CD4-positive, alpha-beta memory T cell (primary cell): ENCODE data around the gene CIDEB. TPM values are rescaled to one million over a fixed set of nuclear protein-coding genes. Genes with fewer than 3 reads are reported as not detected.
A peak's percentile ranks its signal among the peaks of the same experiment; 100 is the strongest.

Source experiments
- CTCF ChIA-PET: fragments of 350-600 bp; sonication (Branson Sonifier 250); formaldehyde crosslinking; loops from one replicate; lab custom pipeline; 2021; ENCODE audit warnings: inconsistent platforms; ENCODE audit not compliant: partially characterized antibody; lab: Charles Lee
- POLR2A ChIA-PET: fragments of 350-600 bp; sonication (Branson Sonifier 250); formaldehyde crosslinking; loops from one replicate; lab custom pipeline; 2021; ENCODE audit not compliant: partially characterized antibody; lab: Charles Lee
- DNase-seq, 5 donors: peaks; one replicate each; pipeline versions ENCODE4 v3.0.0 to v3.0.0-alpha.2; 2020 to 2022; ENCODE audit warnings: mixed read lengths in 1 of 5
- H3K27ac ChIP-seq: one replicate; pipeline ENCODE4 v1.7.0; 2013; ENCODE audit warnings: low read depth, low read length
- H3K27me3 ChIP-seq: 2 replicates; pipeline ENCODE4 v1.7.0; 2013; ENCODE audit warnings: mild to moderate bottlenecking, low read length, moderate library complexity; ENCODE audit not compliant: insufficient read depth
- H3K36me3 ChIP-seq: 2 replicates; pipeline ENCODE4 v1.7.0; 2013; ENCODE audit warnings: mild to moderate bottlenecking, low read length, moderate library complexity; ENCODE audit not compliant: insufficient read depth
- H3K4me1 ChIP-seq: 2 replicates; pipeline ENCODE4 v1.7.0; 2013; ENCODE audit warnings: mild to moderate bottlenecking, low read length, moderate library complexity; ENCODE audit not compliant: insufficient read depth
- H3K4me3 ChIP-seq, 2 donors: one replicate each; pipeline ENCODE4 v1.7.0; 2013; ENCODE audit warnings: low read length in 2 of 2, mild to moderate bottlenecking in 1 of 2
- H3K9me3 ChIP-seq, 2 donors: one replicate each; pipeline ENCODE4 v1.7.0; 2013; ENCODE audit warnings: low read length in 2 of 2, control low read depth in 1 of 2; ENCODE audit not compliant: control insufficient read depth in 1 of 2
- H3K27ac Mint-ChIP-seq, 7 donors: one replicate each; pipeline ENCODE4 v1.8.0; 2020 to 2021; ENCODE audit warnings: mixed read lengths in 7 of 7, mild to moderate bottlenecking in 6 of 7, inconsistent platforms in 3 of 7, moderate library complexity in 3 of 7
- H3K27me3 Mint-ChIP-seq, 2 donors: one replicate each; pipeline ENCODE4 v1.8.0; 2020 to 2021; ENCODE audit warnings: mixed read lengths in 2 of 2
- H3K36me3 Mint-ChIP-seq, 2 donors: one replicate each; pipeline ENCODE4 v1.8.0; 2020 to 2021; ENCODE audit warnings: mixed read lengths in 2 of 2, inconsistent platforms in 1 of 2, mild to moderate bottlenecking in 1 of 2
- H3K4me1 Mint-ChIP-seq, 4 donors: one replicate each; pipeline ENCODE4 v1.8.0; 2020 to 2021; ENCODE audit warnings: mixed read lengths in 4 of 4, mild to moderate bottlenecking in 1 of 4
- H3K4me3 Mint-ChIP-seq, 8 donors: one replicate each; pipeline ENCODE4 v1.8.0; 2020 to 2021; ENCODE audit warnings: mixed read lengths in 8 of 8, mild to moderate bottlenecking in 7 of 8, moderate library complexity in 6 of 8, inconsistent platforms in 3 of 8
- H3K9me3 Mint-ChIP-seq, 8 donors: one replicate each; pipeline ENCODE4 v1.8.0; 2020 to 2021; ENCODE audit warnings: mixed read lengths in 8 of 8, mild to moderate bottlenecking in 5 of 8, inconsistent platforms in 3 of 8, moderate library complexity in 1 of 8
- intact Hi-C: fragments of 100-400 bp; cut with micrococcal nuclease; formaldehyde crosslinking; loops from one replicate; pipeline ENCODE4 v1.15.1; 2023
- polyA plus RNA-seq, 2 donors: library from polyadenylated mRNA; unstranded; fragments of 300-500 nt; fragmentation: Illumina TruSeq; gene quantifications; one replicate each; pipeline ENCODE4 v1.2.3, GENCODE V29; 2021
- total RNA-seq, 2 experiments: library from RNA; stranded (reverse); gene quantifications; one replicate each; pipeline ENCODE4 v1.2.3, GENCODE V29; 2021

The CIDEB gene
- total and polyA plus RNA-seq, 4 experiments from 2014 or later, result 17.2 to 26.0 (median 23.3) TPM

- Histone ChIP-seq H3K4me1 (peaks cover 66% of the 10 kb centered on the region), H3K36me3 (peaks cover 18% of the 10 kb centered on the region), H3K27me3 (peaks cover 11% of the 10 kb centered on the region), H3K4me3 (peak within 1 kb of the TSS in 1 of 2 donors; percentile 41), H3K27ac (no peak within 1 kb of the TSS), H3K9me3 (no peaks in the 10 kb centered on the region)
- Mint-ChIP-seq H3K27me3 (peaks cover 6 to 13% of the 10 kb centered on the region in 2 donors), H3K4me1 (peaks cover 39 to 87% (median 60%) of the 10 kb centered on the region in 4 donors), H3K9me3 (peaks cover 0 to 5% (median 0%) of the 10 kb centered on the region in 8 donors), H3K27ac (peak within 1 kb of the TSS in 5 of 7 donors; percentile 24 to 86 (median 62)), H3K4me3 (peak within 1 kb of the TSS; percentile 41 to 93 (median 64)), H3K36me3 (peaks cover 30 to 32% of the 10 kb centered on the region in 2 donors)
- peak in 3 of 5 donors; percentile 33 to 38 (median 33) for DNase-seq
- ChIA-PET CTCF (interaction anchor here (0.6 to 23.0 kb wide), 13 partner anchors 11 to 376 kb away, joined by 3 to 791 read pairs (median 11); partner anchors contain the start of genes CBLN3, CIDEB, KHNYN and LTB4R), POLR2A (interaction anchor here (1.0 to 12.5 kb wide), 7 partner anchors 22 to 121 kb away, joined by 4 to 361 read pairs (median 42); partner anchors contain the start of genes CBLN3, CHMP4A, CIDEB and KHNYN)
- intact Hi-C loops, result no loop called here
Observed at GRCh38 chr14:24334431-24335291, 26.9 kb upstream of the CIDEB start, which contains the start of gene ADCY4. TSS of gene ADCY4 (minus strand) at chr14:24335071. CDS start at chr14:24334652, 419 bp downstream.

GRCh38 chr14:24332268-24332993 lies 24.7 kb upstream of the CIDEB start:
- ChIA-PET POLR2A (interaction anchor here (0.6 to 12.5 kb wide), 20 partner anchors 9 to 196 kb away, joined by 3 to 361 read pairs (median 5); partner anchors contain the start of genes CBLN3, CIDEB, DHRS1 and IPO4), CTCF (interaction anchor here (0.7 to 23.0 kb wide), 40 partner anchors 9 to 274 kb away, joined by 3 to 791 read pairs (median 8); partner anchors contain the start of genes CBLN3, CHMP4A, CIDEB and KHNYN)
- H3K4me3 Mint-ChIP-seq, result peak overlapping the region; percentile 76 to 93 (median 87)
- H3K36me3 Mint-ChIP-seq, result peaks cover 16 to 20% of the 10 kb centered on the region in 2 donors
- peak; percentile 89 to 92 (median 90) for DNase-seq
- H3K9me3 ChIP-seq, result no peaks in the 10 kb centered on the region
- H3K27me3 ChIP-seq, result peaks cover 11% of the 10 kb centered on the region
- H3K27ac Mint-ChIP-seq, result peak overlapping the region; percentile 65 to 98 (median 86)
- intact Hi-C loops, result loop anchor here (1.0 kb wide), 6 partner anchors 21 to 274 kb away; partner anchors contain the start of genes DHRS1, LTB4R, MDP1 and NOP9
- peaks cover 8% of the 10 kb centered on the region for H3K36me3 ChIP-seq
- peaks cover 6 to 13% of the 10 kb centered on the region in 2 donors for H3K27me3 Mint-ChIP-seq
- H3K4me1 ChIP-seq, result peaks cover 64% of the 10 kb centered on the region
- H3K4me1 Mint-ChIP-seq, result peaks cover 40 to 91% (median 59%) of the 10 kb centered on the region in 4 donors
- H3K4me3 ChIP-seq, result peak overlapping the region; percentile 24 to 51
- no peak overlapping the region for H3K27ac ChIP-seq
- peaks cover 0 to 5% (median 0%) of the 10 kb centered on the region in 8 donors for H3K9me3 Mint-ChIP-seq

GRCh38 chr14:24331731-24332267 lies 24.0 kb upstream of the CIDEB start:
- ChIA-PET POLR2A (interaction anchor here (0.7 to 12.5 kb wide), 10 partner anchors 10 to 107 kb away, joined by 3 to 361 read pairs (median 6); partner anchors contain the start of genes CBLN3, CIDEB, DHRS1 and KHNYN), CTCF (interaction anchor here (0.7 to 23.0 kb wide), 24 partner anchors 8 to 185 kb away, joined by 3 to 791 read pairs (median 10); partner anchors contain the start of genes CBLN3, CHMP4A, CIDEB and KHNYN)
- H3K4me1 ChIP-seq, result peaks cover 69% of the 10 kb centered on the region
- H3K4me3 ChIP-seq, result no peak overlapping the region
- Mint-ChIP-seq H3K27ac (peak overlapping the region; percentile 65 to 98 (median 86)), H3K9me3 (peaks cover 0 to 5% (median 0%) of the 10 kb centered on the region in 8 donors), H3K27me3 (peaks cover 7 to 13% of the 10 kb centered on the region in 2 donors), H3K4me1 (peaks cover 42 to 92% (median 61%) of the 10 kb centered on the region in 4 donors), H3K36me3 (peaks cover 10 to 14% of the 10 kb centered on the region in 2 donors), H3K4me3 (peak overlapping the region; percentile 76 to 93 (median 87))
- intact Hi-C loops, result loop anchor here (1.0 kb wide), 6 partner anchors 20 to 273 kb away; partner anchors contain the start of genes DHRS1, LTB4R, MDP1 and NOP9
- no peak for DNase-seq
- H3K36me3 ChIP-seq, result peaks cover 4% of the 10 kb centered on the region
- peaks cover 11% of the 10 kb centered on the region for H3K27me3 ChIP-seq
- H3K27ac ChIP-seq, result no peak overlapping the region
- H3K9me3 ChIP-seq, result no peaks in the 10 kb centered on the region

- CTCF ChIA-PET, result interaction anchor here (2.3 to 23.0 kb wide), 6 partner anchors 10 to 101 kb away, joined by 6 to 791 read pairs (median 41); partner anchors contain the start of genes CBLN3, CIDEB, KHNYN and LTB4R
- H3K4me3 ChIP-seq, result no peak overlapping the region
- Mint-ChIP-seq H3K27me3 (peaks cover 7 to 13% of the 10 kb centered on the region in 2 donors), H3K4me3 (peak overlapping the region in 1 of 8 donors; percentile 8), H3K9me3 (peaks cover 0 to 5% (median 0%) of the 10 kb centered on the region in 8 donors), H3K27ac (peak overlapping the region in 4 of 7 donors; percentile 69 to 86 (median 78)), H3K36me3 (peaks cover 4 to 7% of the 10 kb centered on the region in 2 donors), H3K4me1 (peaks cover 42 to 87% (median 61%) of the 10 kb centered on the region in 4 donors)
- no peaks in the 10 kb centered on the region for H3K36me3 ChIP-seq
- H3K27ac ChIP-seq, result no peak overlapping the region
- POLR2A ChIA-PET, result interaction anchor here (0.7 to 12.5 kb wide), 6 partner anchors 8 to 108 kb away, joined by 3 to 361 read pairs (median 58); partner anchors contain the start of genes CBLN3, KHNYN, LTB4R and LTB4R2
- H3K9me3 ChIP-seq, result no peaks in the 10 kb centered on the region
- H3K4me1 ChIP-seq, result peaks cover 69% of the 10 kb centered on the region
- DNase-seq, result no peak
- intact Hi-C loops, result no loop called here
- peaks cover 11% of the 10 kb centered on the region for H3K27me3 ChIP-seq
Observed at GRCh38 chr14:24330973-24331674, 23.3 kb upstream of the CIDEB start.

- H3K27me3 Mint-ChIP-seq, result peaks cover 5 to 7% of the 10 kb centered on the region in 2 donors
- peaks cover 6% of the 10 kb centered on the region for H3K27me3 ChIP-seq
- H3K9me3 ChIP-seq, result no peaks in the 10 kb centered on the region
- H3K27ac Mint-ChIP-seq, result peak overlapping the region; percentile 16 to 88 (median 73)
- H3K4me1 Mint-ChIP-seq, result peaks cover 40 to 73% (median 56%) of the 10 kb centered on the region in 4 donors
- ChIA-PET POLR2A (interaction anchor here (0.6 to 6.8 kb wide), 9 partner anchors 17 to 110 kb away, joined by 3 to 75 read pairs (median 4); partner anchors contain the start of genes CIDEB, LTB4R, LTB4R2 and NOP9), CTCF (interaction anchor here (3.5 to 23.0 kb wide), 4 partner anchors 20 to 102 kb away, joined by 17 to 791 read pairs (median 140); partner anchors contain the start of genes CBLN3, CIDEB, KHNYN and LTB4R)
- no peak overlapping the region for H3K4me3 ChIP-seq
- no peaks in the 10 kb centered on the region for H3K36me3 Mint-ChIP-seq
- intact Hi-C loops, result no loop called here
- H3K9me3 Mint-ChIP-seq, result peaks cover 0 to 5% (median 0%) of the 10 kb centered on the region in 8 donors
- peaks cover 63% of the 10 kb centered on the region for H3K4me1 ChIP-seq
- no peaks in the 10 kb centered on the region for H3K36me3 ChIP-seq
- peak; percentile 53 to 87 (median 63) for DNase-seq
- no peak overlapping the region for H3K27ac ChIP-seq
- peak overlapping the region in 4 of 8 donors; percentile 21 to 57 (median 40) for H3K4me3 Mint-ChIP-seq
Observed at GRCh38 chr14:24329736-24330135, 22.0 kb upstream of the CIDEB start.
